ENCODE measurements around the gene FLNB.

- TF ChIP-seq EZH2 (IDR thresholded peaks at IDR 0.05; ENCODE audit: insufficient read depth, poor library complexity, severe bottlenecking) = no peak
- no peak for TF ChIP-seq EZH2phosphoT487 (IDR thresholded peaks at IDR 0.05; ENCODE audit: insufficient read depth, low read depth)
These were observed 93.5 kb downstream of the FLNB start for GRCh38 chr3:58101499-58102389.

Data from GM23248 (cell line).